Measurements from ENCODE around the gene SPARCL1.

- TF ChIP-seq, protein P1, sequence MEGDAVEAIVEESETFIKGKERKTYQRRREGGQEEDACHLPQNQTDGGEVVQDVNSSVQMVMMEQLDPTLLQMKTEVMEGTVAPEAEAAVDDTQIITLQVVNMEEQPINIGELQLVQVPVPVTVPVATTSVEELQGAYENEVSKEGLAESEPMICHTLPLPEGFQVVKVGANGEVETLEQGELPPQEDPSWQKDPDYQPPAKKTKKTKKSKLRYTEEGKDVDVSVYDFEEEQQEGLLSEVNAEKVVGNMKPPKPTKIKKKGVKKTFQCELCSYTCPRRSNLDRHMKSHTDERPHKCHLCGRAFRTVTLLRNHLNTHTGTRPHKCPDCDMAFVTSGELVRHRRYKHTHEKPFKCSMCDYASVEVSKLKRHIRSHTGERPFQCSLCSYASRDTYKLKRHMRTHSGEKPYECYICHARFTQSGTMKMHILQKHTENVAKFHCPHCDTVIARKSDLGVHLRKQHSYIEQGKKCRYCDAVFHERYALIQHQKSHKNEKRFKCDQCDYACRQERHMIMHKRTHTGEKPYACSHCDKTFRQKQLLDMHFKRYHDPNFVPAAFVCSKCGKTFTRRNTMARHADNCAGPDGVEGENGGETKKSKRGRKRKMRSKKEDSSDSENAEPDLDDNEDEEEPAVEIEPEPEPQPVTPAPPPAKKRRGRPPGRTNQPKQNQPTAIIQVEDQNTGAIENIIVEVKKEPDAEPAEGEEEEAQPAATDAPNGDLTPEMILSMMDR (IDR thresholded peaks at IDR 0.05) = no peak
- TF ChIP-seq EP300 (IDR thresholded peaks at IDR 0.05) = no peak
These were observed 95.8 kb downstream of the SPARCL1 start for GRCh38 chr4:87433342-87433741.

Measured in tibial nerve (tissue), 4 donors.